GM12891 (cell line): ENCODE data around the gene PDXDC1.
"Not testable (repeated sequence)": the region's sequence is repeated elsewhere in the genome, so short reads cannot be mapped to it uniquely, and the experiment has no call there.

Experiments used
- DNase-seq: peaks from one replicate; pipeline ENCODE4 v3.0.0; 2011; ENCODE audit warnings: low spot score; ENCODE audit not compliant: insufficient read length
- FAIRE-seq: peaks from 2 replicates; lab custom pipeline; 2011; peaks lifted over from hg19 to GRCh38; lab: Jason Lieb, UNC
- POLR2A ChIP-seq: IDR thresholded peaks from 2 replicates; pipeline ENCODE4 v1.6.1; 2011; ENCODE audit warnings: low read depth, low read length, control low read depth
- POLR2AphosphoS5 ChIP-seq: IDR thresholded peaks from 2 replicates; pipeline ENCODE4 v1.6.1; 2011; ENCODE audit warnings: low read depth, low read length, control low read depth
- TAF1 ChIP-seq: IDR thresholded peaks from 2 replicates; pipeline ENCODE4 v1.6.1; 2011; ENCODE audit warnings: low read depth, low read length, control low read depth

The PDXDC1 gene

DNA sequence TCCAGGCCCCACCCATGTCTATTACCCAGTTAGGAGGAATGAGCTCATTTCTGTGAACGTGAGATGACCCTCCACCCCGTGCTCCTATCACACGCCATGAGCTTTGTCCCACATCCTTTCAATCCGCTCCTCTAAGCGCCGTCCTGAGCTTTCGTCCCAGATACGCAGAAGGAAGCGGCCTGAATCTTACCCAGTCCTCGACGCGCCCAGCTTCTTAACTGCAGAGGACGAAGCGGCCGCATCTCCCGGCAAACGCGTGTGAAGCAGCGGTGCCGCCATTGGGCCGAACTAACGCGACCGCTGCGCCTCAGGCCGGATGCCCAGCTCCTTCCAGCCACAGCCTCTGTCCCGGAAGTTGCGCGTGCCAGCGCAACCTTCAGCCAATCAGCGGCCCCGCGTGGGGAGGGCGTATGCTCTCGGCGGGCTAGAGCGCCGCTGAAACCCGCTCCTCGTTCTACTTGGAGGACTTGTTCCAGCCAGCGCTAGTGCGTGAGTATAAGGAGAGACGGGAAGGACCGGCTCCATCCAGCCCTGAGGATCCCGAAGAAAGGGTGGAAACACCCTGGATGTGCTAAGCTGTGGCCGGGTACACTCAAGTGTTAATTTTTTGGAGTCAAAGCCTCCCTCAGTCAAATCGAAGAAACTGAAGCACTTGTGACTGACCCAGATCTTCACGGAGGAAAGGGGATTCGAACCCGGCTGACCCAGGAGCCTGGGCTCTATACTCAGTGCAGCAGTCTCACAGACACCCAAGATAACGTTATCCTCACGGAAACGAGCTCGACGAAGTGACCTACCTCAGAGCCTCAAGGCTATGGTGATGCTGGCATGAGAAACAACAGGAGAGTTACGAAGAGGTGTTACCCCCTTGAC is 119.4 kb downstream of the PDXDC1 start, which contains the start of gene RRN3:
Gene RRN3, minus strand, starts transcription at position 318 of the 873 bp plus-strand sequence. Its CDS starts 39 bp downstream, at position 279.
- FAIRE-seq (peak; percentile 83), DNase-seq (peak; percentile 57)
- peak; percentile 92 for TF ChIP-seq POLR2AphosphoS5
- TF ChIP-seq TAF1, result peak; percentile 80
- peak; percentile 89 for TF ChIP-seq POLR2A

DNA sequence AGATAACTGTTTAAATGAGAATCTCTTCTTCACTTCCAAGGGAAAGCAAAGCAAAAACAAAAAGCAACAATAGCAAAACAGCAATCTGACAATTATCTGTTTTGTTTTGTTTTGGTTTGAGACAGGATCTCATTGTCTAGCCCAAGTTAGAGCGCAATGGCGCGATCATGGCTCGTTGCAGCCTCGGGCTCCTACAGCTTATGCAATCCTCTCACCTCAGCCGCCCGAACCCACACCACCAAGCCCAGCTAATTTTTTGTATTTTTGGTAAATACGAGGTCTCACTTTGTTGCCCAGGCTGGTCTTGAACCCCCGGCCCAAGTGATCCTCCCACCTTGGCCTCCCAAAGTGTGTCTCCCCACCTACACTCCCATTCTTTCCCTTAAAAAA is 121.8 kb downstream of the PDXDC1 start:
- not testable (repeated sequence) for FAIRE-seq, DNase-seq

DNA sequence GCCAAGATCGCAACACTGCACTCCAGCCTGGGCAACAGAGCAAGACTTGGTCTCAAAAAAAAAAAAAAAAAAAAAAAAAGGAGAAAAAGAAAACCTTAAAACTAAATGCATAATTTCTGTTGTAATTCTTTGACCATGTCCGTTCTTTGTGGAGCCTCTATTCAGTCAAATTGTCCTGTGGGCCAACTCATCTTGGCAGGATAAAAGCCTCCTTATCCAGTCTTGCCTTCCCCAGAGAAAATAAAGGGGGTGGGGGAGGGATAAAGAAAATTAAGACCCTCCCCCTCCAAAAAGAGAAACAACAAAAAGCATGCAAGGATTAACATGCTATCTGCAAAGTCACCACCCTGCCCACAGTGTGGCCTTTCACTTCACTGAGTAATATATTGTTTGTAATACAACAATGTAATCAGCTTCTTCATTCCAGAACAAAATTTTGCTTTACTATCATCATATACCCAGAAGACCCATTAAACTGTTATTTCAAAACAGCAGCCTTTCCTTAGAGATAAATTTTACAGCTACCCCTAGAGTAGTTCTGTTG is 124.6 kb downstream of the PDXDC1 start:
- not testable (repeated sequence) for DNase-seq, FAIRE-seq

DNA sequence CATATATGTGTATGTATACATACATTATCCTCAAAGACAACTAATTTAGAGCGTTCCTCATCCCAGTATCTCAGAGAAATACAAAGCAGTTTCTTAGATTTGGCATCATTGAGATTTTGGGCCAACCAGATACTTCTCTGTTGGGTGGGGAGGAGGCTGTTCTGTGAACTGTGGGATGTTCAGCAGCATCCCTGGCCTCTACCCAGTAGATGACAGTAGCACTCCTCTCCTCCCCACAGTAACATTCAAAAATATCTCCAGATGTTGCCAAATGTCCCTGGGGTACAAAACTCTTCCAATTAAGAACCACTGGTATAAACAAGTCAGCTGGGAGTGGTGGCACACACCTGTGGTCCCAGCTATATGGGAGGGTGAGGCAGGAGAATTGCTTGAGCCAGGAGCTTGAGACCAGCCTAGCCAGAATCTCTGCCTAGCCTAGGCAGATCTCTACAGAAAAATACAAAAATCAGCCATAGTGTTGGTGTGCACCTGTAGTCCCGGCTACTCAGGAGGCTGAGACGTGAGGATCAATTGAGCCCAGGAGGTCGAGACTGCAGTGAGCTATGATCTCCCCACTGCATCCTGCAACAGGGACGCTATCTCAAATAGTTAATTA is 125.7 kb downstream of the PDXDC1 start:
- not testable (repeated sequence) for DNase-seq, FAIRE-seq

DNA sequence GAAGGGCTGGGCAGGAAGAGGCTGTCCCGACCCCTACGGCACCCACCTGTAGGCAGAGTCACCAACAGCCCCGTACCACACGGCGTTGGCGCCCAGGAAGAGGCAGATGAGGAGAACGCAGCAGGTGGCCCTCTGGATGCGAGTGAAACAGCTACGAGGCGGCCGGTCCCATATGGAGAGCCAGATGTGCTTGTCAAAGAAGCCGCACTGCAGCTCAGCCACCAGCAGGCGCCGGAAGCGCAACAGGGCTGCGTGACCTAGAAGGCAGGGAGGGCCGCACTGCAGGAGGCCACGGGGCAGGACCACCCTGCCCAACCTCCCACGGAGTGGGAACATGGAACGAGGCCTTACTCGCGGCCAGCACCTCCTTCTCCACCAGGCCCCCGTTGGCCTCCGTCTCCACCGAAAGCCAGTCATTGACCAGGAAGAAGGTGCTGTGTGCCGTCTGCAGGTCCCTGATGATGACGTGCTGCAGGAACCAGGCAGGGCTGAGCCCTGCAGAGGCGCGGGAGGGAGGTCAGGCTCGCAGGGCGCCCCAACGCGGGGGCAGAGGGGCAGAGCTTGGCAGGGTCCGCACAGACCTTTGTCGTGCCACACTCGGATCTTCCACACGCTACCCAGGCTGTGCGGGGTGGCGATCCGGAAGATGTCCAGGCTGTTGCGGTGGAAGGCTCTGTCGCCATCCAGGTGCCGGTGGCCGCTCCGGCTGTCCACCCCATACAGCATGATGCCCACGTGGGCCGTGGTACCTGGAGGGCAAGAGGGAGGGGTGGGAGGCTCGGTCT is 153.0 kb downstream of the PDXDC1 start:
- not testable (repeated sequence) for DNase-seq, FAIRE-seq

DNA sequence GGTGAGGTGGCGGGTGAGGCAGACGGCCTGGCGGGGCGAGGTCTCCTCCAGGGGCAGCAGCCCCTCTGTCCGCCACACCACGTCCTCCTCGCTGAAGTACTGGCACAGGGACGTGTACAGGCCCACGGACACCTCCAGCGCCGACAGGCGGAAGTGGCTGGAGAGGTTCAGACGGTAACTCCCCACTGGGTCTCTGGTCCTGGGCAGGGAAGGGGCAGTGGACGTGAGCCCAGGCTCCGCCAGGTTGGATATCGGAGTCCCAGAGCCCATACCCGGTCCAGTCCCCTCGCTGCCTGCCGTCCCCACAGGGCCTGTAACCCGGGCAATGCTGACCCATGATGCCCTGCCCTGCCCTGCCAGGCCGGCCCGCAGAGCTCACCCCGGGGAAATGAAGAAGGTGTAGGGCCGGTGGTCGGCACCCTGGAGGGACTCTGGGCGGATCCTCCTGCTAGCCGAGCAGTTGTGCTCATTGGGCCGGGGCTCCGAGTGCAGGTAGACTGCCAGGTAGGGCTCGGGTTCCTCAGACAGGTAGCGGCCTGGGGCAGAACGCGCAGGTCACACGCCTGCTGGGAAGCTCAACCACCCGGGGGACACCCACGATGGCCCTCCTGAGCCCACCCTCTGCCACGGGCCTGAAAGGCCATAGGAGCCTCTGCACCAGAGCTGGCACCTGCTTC is 155.6 kb downstream of the PDXDC1 start:
- FAIRE-seq, DNase-seq: not testable (repeated sequence)

DNA sequence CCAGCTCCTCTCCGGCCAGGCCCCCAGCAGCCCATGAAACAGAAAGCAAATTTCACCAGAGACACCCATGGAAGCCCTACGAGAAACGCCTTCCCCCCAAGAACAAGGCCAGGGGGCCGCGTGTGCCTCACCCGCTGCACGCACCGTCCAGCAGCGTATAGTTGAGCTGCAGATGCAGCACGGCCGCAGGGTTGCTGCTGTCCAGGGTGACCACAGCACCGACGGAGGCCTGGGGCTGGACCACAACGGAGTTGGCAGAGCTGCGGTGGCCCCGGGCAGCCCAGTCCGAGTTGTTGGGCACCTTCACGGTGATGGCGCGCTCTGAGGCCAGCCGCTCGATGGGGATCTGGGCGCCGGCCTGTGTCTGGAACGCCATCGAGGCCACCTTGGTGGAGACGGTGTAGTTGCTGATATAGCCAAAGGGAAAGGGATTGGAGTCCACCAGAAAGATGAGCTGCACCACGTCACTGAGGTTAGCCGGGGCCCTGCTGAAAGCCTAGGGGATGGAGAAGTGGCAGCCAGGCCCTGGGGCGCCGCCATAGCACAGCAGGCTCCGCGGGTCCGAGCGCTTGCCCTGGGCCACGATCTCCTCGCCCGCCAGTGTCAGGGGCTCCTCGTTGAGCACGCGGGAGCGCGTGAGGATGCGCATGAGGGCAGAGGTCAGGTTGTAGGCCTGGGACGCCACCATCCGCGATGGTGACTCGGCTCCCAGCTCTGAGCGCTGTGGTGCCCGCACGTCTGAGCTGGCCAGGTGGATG is 156.3 kb downstream of the PDXDC1 start:
- DNase-seq, FAIRE-seq: not testable (repeated sequence)

DNA sequence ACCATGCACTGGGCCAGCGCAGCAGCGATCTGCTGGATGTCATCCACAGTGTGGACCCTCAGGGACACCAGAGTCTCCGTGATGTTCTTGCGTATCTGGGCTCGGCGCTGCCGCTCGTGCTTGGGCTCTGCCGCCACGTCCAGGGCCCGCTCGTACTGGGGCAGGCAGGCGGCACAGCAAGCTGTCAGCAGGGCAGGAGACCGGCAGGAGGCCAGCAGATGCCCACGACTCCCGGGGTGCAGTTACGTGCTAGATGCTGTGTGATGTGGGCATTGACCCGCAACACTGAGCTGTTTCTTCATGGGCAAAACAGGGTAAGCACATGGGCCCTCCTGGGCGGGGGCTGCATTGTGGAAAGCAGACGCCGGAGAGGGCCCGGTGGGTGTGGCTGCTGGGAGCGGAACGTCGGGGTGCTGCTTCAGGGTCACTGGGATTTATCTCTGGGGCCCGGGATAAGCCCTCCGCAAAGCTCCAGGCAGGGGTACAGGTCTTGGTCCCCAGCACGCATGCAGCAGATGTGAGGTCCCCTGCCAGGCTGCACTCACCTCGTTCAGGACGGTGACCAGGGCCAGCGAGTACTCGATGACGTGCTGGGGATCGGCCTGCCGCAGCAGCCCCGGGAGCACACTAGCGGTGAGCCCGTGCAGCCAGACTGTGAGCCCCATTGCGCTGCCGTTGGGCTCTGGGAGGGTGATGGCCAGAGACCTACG is 158.0 kb downstream of the PDXDC1 start:
- FAIRE-seq, DNase-seq: not testable (repeated sequence)

DNA sequence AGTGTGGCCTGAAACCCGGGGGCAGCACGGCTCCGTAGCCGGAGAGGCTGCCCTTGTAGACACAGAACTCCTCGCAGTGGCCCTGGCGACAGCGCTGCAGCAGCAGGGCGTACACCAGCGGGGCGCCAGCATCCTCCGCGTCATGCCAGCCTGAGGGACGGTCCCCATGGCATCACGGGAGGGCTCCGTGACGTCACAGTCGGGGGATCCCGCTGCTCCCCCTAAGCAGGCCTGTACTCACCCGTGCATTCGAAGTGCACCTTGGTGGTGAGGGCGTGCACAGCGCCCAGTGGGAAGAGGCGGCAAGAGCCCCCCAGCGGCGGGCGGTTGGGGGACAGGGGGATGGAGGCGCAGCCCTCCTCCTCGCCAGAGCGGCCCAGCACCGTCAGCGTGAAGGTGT is 158.7 kb downstream of the PDXDC1 start:
- not testable (repeated sequence) for DNase-seq, FAIRE-seq

DNA sequence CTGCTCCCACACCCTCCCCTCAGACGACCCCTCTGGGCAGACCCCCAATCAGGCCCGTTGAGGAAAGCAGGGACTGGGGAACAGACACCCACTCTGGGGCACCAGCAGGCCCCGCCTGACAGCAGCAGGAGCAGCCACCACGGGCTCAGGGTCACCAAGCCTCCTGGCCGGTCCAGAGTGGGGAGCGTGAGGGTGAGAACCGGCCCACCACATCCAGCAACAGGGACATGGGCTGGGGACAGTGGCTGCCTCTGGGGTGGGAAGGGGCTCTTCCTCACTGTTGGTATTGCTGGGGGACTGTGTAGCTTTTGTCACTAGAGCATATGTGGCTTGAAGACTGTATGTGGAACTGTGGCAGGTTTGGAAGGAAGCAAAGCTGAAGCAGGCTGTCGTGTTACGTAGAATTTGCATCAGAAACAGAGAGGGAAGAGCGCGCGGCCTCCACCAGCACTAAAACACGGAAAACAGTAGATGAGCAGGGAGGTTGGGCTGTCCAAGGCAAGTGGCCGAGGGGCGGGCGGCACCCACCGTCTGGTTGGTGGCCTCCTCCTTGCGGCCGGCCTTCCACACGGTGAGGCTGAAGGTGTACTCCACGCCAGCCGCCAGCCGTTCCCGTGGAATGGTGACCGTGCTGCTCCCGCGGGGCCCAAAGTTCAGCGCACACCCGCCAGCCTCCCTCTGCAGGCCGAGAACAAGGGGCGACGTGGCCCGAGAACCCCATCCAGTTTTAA is 160.1 kb downstream of the PDXDC1 start:
- not testable (repeated sequence) for DNase-seq, FAIRE-seq

DNA sequence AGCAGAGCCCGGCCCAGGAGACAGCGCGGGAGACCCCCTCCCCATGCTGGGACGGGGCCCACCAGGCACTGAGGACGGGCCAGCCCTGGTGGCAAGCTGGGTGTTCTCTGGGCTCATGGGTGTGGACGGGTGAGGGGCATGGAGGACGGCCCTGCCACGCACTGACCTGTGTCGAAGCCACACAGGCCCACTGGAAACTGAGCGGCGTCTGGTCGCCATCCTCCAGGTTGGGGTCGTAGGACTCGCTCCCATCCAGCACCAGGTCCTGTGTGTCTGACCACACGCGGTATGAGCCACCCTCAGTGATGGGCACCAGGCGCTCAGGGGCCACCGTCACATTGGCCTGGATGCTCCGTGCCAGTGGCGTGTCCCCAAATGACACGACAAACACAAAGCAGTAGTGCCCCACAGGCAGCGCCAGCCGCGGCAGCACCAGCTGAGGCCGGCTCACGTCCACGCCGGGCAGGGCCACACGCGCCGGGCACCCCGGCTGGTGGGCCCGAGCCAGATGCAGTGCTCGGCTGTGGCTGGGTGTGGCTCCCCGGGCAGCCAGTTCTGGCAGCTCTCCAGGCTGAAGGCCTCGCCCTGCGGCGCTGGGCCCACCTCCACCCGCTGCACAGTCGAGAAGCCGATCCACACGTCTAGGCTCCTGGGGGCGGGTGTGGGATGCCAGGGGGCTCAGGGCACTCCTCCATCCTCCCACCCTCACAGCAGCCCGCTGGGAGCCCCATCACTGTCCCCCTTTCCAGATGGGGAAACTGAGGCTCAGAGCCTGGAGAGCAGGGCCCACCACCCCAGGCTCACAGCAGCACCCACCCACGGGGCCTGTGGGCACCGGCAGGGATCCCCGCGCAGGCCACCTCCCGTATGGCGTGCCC is 160.9 kb downstream of the PDXDC1 start:
- not testable (repeated sequence) for FAIRE-seq, DNase-seq

DNA sequence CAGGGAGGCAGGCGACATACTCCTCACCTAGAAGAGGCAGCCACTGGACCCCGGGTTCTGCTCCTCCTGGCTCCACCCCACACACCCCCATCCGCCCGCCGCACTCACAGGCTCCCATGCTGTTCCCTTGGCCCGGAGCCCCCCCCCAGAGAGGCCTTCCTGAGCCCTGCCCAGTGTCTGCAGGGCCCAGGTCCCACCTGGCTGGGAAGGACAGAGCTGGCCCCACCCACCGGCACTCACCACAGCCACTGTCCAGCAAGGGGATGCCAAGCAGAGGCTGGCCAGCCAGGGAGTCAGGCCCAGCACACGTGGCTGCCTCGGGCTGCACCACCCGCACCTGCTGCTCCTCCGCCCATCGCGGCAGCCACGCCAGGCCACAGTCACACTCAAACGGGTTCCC is 162.7 kb downstream of the PDXDC1 start:
- not testable (repeated sequence) for DNase-seq, FAIRE-seq

DNA sequence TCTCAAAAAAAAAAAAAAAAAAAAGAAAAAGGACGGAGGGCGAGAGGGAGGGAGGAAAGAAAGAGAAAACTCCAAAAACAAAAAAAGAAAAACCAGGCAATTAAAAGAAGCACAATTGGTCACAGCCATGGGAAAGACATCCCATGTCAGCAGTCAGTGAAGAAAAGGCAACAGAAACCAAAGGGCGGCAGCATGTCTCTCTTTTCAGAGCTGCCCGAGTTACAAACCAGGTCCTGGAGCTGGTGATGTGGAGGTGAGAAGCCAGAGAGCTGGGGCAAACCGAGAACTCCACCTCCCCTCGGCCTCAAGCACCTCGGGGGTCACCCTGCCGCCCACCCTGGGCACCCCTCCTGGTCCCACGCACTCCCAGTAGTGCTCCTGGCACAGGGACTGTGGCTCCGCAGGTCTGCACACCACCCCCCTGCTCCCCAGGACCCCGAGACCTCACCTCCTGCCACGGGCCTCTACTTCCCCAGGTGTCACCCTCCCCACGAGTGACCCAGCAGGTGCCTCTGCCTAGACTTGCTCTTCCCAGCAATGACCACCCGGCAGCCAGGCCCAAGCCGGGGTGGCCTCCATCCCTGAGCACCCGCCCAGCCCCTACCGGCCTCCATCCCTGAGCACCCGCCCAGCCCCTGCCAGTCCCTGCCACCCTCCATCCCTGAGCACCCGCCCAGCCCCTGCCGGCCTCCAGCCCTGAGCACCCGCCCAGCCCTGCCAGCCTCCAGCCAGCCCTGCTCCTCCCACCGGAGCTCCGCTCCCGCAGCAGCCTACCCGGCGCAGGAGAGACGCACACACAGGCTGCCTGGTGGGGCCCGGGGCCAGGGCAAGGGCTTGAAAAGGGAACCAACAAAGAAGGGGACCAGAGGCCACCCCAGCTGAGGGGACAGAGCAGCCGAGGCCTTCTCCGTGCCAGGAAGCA is 165.9 kb downstream of the PDXDC1 start:
- FAIRE-seq, DNase-seq: not testable (repeated sequence)
